ENCODE data around the gene AKIRIN1. TPM values are rescaled to one million over a fixed set of nuclear protein-coding genes. Genes with fewer than 3 reads are reported as not detected.
"Not testable (repeated sequence)": the region's sequence is repeated elsewhere in the genome, so short reads cannot be mapped to it uniquely, and the experiment has no call there.

AKIRIN1 gene
- total RNA-seq, 1 experiment from 2014 or later, result 93.9 TPM

DNA sequence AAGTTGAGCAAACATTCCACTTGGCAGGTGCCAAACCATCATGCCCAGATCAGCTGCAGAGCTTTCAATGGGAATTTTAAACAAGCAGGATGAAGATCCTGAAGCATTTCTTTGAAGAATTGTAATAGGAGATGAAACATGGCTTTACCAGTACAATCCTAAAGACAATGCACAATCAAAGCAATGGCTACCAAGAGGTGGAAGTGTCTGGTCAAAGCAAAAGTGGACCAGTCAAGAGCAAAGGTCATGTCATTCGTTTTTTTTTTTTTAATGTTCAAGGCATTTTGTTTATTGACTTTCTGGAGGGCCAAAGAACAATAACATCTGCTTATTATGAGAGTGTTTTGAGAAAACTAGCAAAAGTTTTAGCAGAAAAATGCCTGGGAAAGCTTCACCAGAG is 32.1 kb downstream of the AKIRIN1 start:
- in situ Hi-C loops (cut with HindIII; ENCODE audit: low pct_unique_long_range_greater_than_20kb, low sequenced_read_pairs), result no loop called here
- DNase-seq (ENCODE audit: low read depth, low spot score), result no peak

DNA sequence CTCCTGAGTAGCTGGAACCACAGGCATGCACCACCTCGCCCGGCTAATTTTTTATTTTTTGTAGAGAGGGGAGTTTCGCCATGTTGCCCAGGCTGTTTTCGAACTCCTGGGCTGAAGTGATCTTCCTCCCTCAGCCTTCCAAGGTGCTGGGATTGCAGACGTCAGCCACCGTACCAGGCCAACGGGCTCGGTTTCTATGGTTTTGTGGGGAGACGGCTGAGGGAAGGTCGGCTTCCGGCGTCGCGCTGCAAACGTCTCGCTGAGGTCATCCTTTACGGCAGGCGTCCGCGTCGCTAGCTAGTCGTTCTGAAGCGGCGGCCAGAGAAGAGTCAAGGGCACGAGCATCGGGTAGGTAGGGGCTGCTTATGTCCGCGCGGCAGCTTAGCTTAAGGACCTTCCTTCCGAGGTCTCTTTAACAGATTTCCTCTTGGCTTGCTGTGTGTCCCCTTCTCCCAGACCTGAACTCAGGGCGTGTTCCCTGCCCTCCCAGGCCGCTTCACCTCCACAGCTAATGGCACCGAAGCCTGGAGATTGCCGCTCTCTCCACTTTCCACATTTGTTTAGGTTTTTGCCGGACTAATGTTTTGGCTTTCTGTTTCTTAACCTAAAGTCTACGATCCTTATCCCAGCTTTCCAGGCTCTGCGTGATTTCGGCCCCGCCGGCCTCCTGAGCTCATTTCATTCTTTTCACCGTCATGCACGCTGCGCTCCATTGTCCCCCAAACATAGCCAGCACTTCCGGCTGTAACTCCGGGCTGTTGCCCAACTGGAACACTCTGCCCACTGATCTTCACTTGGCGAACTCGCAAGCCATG is 35.2 kb downstream of the AKIRIN1 start, which contains the start of gene NDUFS5:
Gene NDUFS5 (plus strand): TSS at position 300 of the 815 bp plus-strand sequence. CDS start 2,375 bp downstream, outside the sequence.
- in situ Hi-C loops (cut with HindIII; ENCODE audit: low pct_unique_long_range_greater_than_20kb, low sequenced_read_pairs), result no loop called here
- peak; percentile 89 for DNase-seq (ENCODE audit: low read depth, low spot score)

DNA sequence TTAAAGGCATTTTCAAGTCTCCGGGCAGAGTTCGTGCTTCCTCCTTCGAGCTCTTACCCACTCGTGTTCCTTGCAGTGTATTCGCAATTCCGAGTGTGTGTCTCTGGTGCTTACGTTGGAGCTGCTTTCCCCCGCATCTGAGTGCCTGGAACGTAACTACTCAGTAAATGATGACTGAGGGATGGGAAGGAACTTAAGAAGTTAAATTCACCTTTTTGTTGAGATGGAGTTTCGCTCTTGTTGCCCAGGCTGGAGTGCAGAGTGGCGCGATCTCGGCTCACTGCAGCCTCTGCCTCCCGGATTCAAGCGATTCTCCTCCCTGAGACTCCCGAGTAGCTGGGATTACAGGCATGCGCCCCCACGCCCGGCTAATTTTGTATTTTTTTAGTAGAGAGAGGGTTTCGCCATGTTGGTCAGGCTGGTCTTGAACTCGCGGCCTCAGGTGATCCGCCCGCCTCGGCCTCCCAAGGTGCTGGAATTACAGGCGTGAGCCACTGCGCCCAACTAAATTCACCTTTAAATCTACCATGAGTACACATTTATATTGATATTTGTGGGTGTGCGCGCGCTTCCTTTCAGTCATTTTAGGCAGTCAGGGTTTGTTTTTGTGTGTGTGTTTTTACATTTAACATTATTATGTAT is 35.9 kb downstream of the AKIRIN1 start:
- in situ Hi-C loops (cut with HindIII; ENCODE audit: low pct_unique_long_range_greater_than_20kb, low sequenced_read_pairs), result no loop called here
- no peak for DNase-seq (ENCODE audit: low read depth, low spot score)

DNA sequence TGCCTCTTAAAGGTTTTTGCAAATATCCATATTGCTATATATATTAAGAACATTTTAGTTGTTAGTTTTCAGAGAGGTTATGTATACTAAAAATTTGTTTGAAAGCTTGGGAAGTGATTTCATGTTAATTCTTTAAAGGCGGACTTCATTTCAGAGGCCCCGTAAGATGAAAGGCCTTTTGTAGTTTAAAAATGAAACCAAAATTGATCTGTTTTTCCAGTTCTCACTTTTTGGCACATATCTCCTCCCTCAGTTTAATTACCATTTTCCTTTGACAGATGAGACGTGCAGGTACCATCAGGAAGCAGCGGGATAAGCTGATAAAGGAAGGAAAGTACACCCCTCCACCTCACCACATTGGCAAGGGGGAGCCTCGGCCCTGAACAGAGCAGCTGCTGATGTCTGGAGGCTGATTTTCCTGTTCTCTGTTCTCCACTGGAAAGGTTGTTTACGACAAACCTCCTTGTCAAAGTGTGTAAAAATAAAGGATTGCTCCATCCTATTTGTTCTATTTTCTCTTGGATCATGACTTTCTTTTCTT is 43.1 kb downstream of the AKIRIN1 start:
- in situ Hi-C loops (cut with HindIII; ENCODE audit: low pct_unique_long_range_greater_than_20kb, low sequenced_read_pairs), result no loop called here
- DNase-seq (ENCODE audit: low read depth, low spot score), result no peak

DNA sequence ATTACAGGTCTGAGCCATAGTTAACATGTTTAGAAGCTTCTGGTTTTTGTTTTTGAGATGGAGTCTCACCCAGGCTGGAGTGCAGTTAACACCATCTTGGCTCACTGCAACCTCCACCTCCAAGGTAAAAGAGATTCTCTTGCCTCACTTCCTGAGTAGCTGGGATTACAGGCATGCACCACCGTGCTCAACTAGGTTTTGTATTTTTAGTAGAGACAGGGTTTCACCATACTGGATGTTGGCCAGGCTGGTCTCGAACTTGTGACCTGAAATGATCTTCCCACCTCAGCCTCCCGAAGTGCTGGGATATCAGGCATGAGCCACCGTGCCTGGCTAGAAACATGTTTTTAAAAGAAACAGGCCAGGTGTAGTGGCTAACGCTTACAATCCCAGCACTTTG is 45.6 kb downstream of the AKIRIN1 start:
- DNase-seq (ENCODE audit: low read depth, low spot score), result no peak
- in situ Hi-C loops (cut with HindIII; ENCODE audit: low pct_unique_long_range_greater_than_20kb, low sequenced_read_pairs), result no loop called here

DNA sequence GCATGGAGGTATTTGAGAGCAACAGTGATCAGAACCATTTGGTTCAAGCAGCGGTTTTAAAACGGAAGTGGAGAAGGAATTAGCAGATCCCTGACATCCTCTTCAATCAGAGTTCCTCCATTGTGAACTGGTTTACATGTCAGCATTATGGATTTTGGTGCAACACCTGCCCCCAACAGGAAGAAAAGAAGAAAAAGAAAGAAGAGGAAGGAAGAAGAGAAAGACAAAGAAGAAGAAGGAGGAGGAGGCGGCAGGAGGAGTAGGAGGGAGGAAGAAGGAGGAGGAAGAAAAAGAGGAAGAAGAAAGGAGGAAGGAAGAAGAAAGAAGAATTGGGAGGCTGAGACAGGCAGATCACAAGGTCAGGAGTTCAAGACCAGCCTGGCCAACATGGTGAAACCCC is 52.4 kb downstream of the AKIRIN1 start:
- no peak for DNase-seq (ENCODE audit: low read depth, low spot score)
- in situ Hi-C loops (cut with HindIII; ENCODE audit: low pct_unique_long_range_greater_than_20kb, low sequenced_read_pairs), result no loop called here

DNA sequence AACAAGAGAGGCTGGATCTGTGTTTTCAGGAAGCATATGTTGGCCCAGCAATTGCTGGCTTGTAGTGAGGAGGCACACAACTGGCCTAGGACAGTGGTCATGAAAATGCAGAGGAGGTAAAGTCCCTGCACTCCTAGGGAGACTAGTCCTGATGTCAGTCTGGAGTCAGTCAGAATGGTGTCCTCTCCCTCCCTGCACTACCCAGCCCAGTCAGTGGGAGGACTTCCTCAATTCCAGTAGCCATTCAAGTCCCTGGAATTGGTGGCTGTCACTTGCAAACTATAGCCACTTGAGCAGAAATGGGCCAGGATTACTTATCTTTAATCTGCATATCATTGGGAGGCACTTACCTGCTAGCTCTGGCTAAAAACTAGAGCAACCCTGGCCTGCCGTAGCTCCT is 53.7 kb downstream of the AKIRIN1 start:
- in situ Hi-C loops (cut with HindIII; ENCODE audit: low pct_unique_long_range_greater_than_20kb, low sequenced_read_pairs), result no loop called here
- DNase-seq (ENCODE audit: low read depth, low spot score), result no peak

DNA sequence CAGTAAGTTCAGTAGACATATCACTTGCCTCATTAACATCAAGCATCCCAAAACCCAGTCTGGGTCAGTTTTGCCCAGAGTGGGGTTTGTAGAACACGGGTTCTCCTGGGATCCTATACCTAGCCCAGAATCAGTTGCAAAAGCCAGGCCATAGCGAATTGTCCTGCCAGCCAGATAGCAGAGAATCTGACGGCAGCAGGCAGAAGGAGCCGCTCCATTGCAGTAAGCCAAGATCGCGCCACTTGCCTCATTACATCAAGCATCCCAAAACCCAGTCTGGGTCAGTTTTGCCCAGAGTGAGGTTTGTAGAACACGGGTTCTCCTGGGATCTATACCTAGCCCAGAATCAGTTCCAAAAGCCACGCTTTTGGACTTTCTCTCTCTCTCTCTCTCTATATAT is 54.2 kb downstream of the AKIRIN1 start:
- no peak for DNase-seq (ENCODE audit: low read depth, low spot score)
- in situ Hi-C loops (cut with HindIII; ENCODE audit: low pct_unique_long_range_greater_than_20kb, low sequenced_read_pairs), result no loop called here

DNA sequence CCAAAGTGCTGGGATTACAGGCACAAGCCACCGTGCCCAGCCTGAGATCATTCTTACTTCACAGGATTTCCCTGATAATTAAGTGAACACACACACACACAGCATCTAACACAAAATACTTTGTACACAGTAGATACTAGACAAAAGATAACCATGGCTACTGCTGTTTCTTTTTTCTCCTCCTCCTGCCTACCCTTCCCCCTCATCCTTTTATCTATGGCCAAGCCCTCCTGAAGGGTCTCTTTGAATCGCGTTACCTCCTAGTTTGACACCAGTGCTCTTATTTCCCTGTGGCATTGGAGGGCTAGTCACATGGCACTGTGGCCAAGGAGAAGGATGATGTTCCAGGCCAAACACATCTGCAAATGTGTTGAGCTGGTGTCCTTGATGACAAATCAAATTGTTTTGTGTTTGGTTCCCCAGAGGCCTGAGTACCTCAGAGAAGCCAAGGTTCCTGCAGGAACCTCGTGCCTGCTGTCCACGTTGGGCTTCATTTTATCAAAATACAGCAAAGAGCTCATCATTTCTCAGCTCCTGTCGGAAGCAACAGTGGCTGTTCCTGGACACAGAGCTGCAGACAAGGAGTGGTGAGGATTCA is 55.6 kb downstream of the AKIRIN1 start:
- no peak for DNase-seq (ENCODE audit: low read depth, low spot score)
- in situ Hi-C loops (cut with HindIII; ENCODE audit: low pct_unique_long_range_greater_than_20kb, low sequenced_read_pairs), result no loop called here

DNA sequence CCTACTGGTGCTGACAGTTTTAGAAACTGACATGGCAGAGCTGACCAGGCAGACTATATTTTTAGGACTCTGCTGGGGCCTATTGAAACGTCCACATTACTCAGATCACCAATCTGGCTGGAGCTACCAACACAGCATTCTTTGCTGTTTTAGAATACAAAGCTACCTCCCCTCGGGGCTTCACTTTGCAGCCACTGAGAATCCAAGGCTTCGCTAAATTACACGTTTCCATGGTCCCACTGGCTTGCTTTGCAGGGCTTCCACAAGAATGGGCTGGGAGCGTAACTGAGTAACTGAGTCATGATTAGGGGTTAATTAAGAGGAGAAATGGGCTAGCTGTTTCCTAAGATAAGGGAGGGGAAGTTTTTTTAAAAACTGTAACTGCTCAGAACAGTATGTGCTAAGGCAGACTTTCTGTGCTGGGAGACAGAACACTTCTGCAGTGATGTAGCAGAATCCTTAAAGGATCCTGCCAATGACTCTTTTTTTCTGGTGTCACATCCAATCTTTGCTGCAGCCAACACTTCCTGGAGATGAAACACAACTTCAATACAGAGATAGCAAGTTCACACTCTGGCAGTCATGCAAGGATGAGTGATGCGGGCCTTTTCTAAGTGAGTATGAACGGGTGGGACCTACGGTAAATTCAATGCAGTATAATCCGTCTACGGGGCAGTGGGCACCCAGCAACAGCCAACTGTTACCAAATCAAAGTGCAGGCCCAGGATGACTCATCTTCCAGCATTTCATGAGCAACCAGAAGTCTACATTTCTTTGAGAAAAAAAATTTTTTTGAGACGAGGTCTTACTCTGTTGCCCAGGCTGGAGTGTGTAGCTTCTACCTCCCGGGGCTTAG is 56.5 kb downstream of the AKIRIN1 start:
- DNase-seq (ENCODE audit: low read depth, low spot score), result no peak
- in situ Hi-C loops (cut with HindIII; ENCODE audit: low pct_unique_long_range_greater_than_20kb, low sequenced_read_pairs), result no loop called here

DNA sequence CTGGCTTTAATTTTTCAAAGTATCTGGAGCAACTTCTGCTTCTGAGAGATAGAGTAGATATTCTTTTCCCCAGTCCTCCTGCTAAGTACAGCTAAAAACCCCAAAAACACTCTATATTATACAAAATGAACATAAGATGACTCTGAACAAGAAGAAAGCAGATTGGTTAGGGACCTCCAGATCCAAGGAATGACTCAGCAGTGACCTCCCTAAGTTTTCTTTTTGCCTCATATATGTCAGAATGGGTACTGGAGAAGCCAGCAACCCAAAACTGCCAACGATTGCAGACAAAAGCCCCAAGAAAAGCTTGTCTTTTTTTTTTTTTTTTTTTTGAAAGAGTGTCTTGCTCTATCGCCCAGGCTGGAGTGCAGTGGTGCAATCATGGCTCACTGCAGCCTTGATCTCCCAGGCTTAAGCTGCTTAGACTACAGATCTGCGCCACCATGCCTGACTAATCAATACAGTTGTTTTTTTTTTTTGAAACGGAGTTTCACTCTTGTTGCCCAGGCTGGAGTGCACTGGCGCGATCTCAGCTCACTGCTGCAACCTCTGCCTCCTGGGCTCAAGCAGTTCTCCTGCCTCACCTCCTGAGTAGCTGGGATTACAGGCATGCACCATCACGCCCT is 57.8 kb downstream of the AKIRIN1 start:
- no peak for DNase-seq (ENCODE audit: low read depth, low spot score)
- in situ Hi-C loops (cut with HindIII; ENCODE audit: low pct_unique_long_range_greater_than_20kb, low sequenced_read_pairs), result no loop called here

DNA sequence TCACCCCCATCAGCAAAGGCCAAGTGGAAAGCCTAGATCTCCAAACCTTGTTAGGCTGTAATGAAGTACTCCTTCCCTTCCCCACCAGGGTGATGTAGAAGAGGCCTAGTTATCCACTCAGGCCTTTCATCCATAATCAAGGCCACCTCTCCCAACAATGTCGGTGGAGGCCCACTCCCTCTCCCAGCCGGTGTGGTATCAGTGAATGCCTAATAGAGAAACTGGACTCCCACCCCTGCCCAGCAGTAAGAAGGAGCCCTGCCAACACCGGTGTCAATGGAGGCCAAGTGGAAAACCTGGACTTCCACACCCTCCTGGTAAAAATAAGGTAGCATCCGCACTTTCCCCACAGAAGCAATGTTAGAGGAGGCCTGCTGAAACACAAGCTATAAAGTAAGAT is 58.9 kb downstream of the AKIRIN1 start:
- in situ Hi-C loops (cut with HindIII; ENCODE audit: low pct_unique_long_range_greater_than_20kb, low sequenced_read_pairs), result no loop called here
- DNase-seq (ENCODE audit: low read depth, low spot score), result no peak

DNA sequence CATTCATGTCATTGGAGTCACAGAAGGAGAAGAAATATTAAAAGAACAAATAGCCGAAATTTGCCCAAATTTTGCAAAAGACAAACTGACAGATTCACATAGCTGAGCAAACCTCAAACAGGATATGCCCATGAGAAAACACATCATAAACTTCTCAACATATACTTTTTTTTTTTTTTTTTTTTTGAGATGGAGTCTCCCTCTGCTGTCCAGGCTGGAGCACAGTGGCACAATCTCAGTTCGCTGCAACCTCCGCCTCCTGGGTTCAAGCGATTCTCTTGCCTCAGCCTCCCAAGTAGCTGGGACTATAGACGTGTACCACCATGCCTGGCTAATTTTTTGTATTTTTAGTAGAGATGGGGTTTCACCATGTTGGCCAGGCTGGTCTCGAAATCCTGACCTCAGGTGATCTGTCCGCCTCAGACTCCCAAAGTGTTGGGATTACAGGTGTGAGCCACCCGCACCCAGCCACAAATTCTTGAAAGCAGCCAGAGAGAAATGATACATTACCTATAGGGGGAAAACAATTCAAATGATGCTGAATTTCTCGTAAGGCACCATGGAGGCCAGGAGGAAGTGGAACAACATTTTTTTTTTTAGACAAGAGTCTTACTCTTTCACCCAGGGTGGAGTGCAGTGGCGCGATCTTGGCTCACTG is 60.2 kb downstream of the AKIRIN1 start:
- peak; percentile 20 for DNase-seq (ENCODE audit: low read depth, low spot score)
- in situ Hi-C loops (cut with HindIII; ENCODE audit: low pct_unique_long_range_greater_than_20kb, low sequenced_read_pairs), result not testable (repeated sequence)

DNA sequence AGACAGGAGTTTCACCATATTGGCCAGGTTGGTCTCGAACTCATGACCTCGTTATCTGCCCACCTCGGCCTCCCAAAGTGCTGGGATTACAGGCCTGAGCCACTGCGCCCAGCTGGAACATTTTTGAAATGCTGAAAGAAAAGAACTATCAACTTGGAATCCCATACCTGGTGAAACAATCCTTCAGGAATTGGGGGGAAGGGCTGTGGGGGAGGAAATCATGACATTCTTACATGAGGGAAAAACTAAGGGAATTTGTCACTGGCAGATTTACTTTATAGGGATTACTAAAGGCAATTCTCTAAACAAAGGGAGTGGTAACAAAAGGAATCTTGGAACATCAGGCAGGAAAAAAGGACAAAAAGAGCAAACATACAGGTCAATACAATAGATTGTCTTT is 60.9 kb downstream of the AKIRIN1 start:
- no peak for DNase-seq (ENCODE audit: low read depth, low spot score)
- in situ Hi-C loops (cut with HindIII; ENCODE audit: low pct_unique_long_range_greater_than_20kb, low sequenced_read_pairs), result no loop called here

DNA sequence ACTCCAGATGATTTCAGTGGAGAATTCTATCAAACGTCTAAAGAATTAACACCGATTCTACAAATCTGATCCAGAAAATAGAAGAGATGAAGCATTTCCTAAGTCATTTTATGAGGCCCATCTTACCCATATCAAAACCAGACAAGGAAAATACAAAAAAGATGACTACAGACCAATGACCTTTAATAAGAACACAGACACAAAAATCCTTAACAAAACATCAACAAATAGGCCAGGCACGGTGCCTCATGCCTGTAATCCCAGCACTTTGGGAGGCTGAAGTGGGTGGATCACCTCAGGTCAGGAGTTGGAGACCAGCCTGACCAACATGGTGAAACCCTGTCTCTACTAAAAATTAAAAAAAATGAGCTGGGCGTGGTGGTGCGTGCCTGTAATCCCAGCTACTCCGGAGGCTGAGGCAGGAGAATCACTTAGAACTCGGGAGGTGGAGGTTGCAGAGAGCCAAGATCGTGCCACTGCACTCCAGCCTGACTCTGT is 64.2 kb downstream of the AKIRIN1 start:
- in situ Hi-C loops (cut with HindIII; ENCODE audit: low pct_unique_long_range_greater_than_20kb, low sequenced_read_pairs); DNase-seq (ENCODE audit: low read depth, low spot score): not testable (repeated sequence)

Measured in SK-MEL-5 (cell line).